WTC11 (cell line): ENCODE measurements around the gene KRT33A. TPM values are rescaled to one million over a fixed set of nuclear protein-coding genes. Genes with fewer than 3 reads are reported as not detected.
"Not testable (repeated sequence)": the region's sequence is repeated elsewhere in the genome, so short reads cannot be mapped to it uniquely, and the experiment has no call there.

Source experiments
- ATAC-seq: fragments of 200-7000 bp; cut with Tn5 transposase; 2 replicates; pipeline ENCODE4 v1.10.0; 2021; ENCODE audit warnings: mild to moderate bottlenecking, moderate library complexity
- CTCF ChIA-PET: fragments of 300-600 bp; sonication (Branson Sonifier 250); formaldehyde crosslinking; loops from one replicate; lab custom pipeline; 2021; ENCODE audit warnings: antibody characterized with exemption; lab: Charles Lee
- POLR2A ChIA-PET: fragments of 350-600 bp; sonication (Branson Sonifier 250); formaldehyde crosslinking; loops from one replicate; lab custom pipeline; 2021; ENCODE audit warnings: antibody characterized with exemption; lab: Charles Lee
- DNase-seq: peaks from one replicate; pipeline ENCODE4 v3.0.0; 2021; ENCODE audit warnings: low spot score
- H3K27ac Mint-ChIP-seq: 2 replicates; pipeline ENCODE4 v1.8.0; 2021; ENCODE audit warnings: mixed read lengths
- H3K27me3 Mint-ChIP-seq: 2 replicates; pipeline ENCODE4 v1.8.0; 2021; ENCODE audit warnings: low read depth, mild to moderate bottlenecking, moderate library complexity, mixed read lengths
- H3K36me3 Mint-ChIP-seq: 2 replicates; pipeline ENCODE4 v1.8.0; 2021; ENCODE audit warnings: mixed read lengths
- H3K4me1 Mint-ChIP-seq: 2 replicates; pipeline ENCODE4 v1.8.0; 2022; ENCODE audit warnings: mixed read lengths
- H3K4me3 Mint-ChIP-seq: 2 replicates; pipeline ENCODE4 v1.8.0; 2021; ENCODE audit warnings: mild to moderate bottlenecking, moderate library complexity, mixed read lengths
- H3K9me3 Mint-ChIP-seq: 2 replicates; pipeline ENCODE4 v1.8.0; 2021; ENCODE audit warnings: mixed read lengths
- CBFB ChIP-seq: sonication (generic); formaldehyde crosslinking; IDR thresholded peaks from 2 replicates; pipeline ENCODE4 v1.8.1; 2022; ENCODE audit warnings: mild to moderate bottlenecking, low read depth, missing genetic modification reagents
- FOXK1 ChIP-seq: sonication (generic); formaldehyde crosslinking; IDR thresholded peaks from 2 replicates; pipeline ENCODE4 v1.8.0; 2022; ENCODE audit warnings: mild to moderate bottlenecking, moderate library complexity, missing genetic modification reagents
- MXD4 ChIP-seq: fragments of 250-450 bp; sonication (Bioruptor Pico); IDR thresholded peaks from 2 replicates; pipeline ENCODE4 v1.8.0; 2021; ENCODE audit warnings: mild to moderate bottlenecking, moderate library complexity, borderline replicate concordance
- RORB ChIP-seq: fragments of 250-450 bp; sonication (Bioruptor Pico); IDR thresholded peaks from 2 replicates; pipeline ENCODE4 v1.9.0; 2021; ENCODE audit warnings: mild to moderate bottlenecking
- SMAD3 ChIP-seq: sonication (generic); formaldehyde crosslinking; IDR thresholded peaks from 2 replicates; pipeline ENCODE4 v1.8.0; 2022; ENCODE audit warnings: missing genetic modification reagents, mild to moderate bottlenecking, borderline replicate concordance
- ZNF219 ChIP-seq: sonication (generic); formaldehyde crosslinking; IDR thresholded peaks from 2 replicates; pipeline ENCODE4 v1.8.0; 2023; ENCODE audit warnings: missing genetic modification reagents, mild to moderate bottlenecking, borderline replicate concordance
- ZNF232 ChIP-seq: sonication (generic); formaldehyde crosslinking; IDR thresholded peaks from 2 replicates; pipeline ENCODE4 v1.8.0; 2022; ENCODE audit warnings: mild to moderate bottlenecking, missing genetic modification reagents
- total RNA-seq: library from RNA; stranded (reverse); gene quantifications from 3 replicates; pipeline ENCODE4 v1.2.3, GENCODE V29; 2021
- TF ChIP-seq, protein P1 (sequence below): sonication (generic); formaldehyde crosslinking; IDR thresholded peaks from 2 replicates; pipeline ENCODE4 v1.8.1; 2022; ENCODE audit warnings: low read depth, mild to moderate bottlenecking, moderate library complexity, missing genetic modification reagents, borderline replicate concordance
- TF ChIP-seq, protein P2 (sequence below): sonication (generic); formaldehyde crosslinking; IDR thresholded peaks from 2 replicates; pipeline ENCODE4 v1.8.0; 2022; ENCODE audit warnings: mild to moderate bottlenecking, missing genetic modification reagents
- TF ChIP-seq, protein P3 (sequence below): sonication (generic); formaldehyde crosslinking; IDR thresholded peaks from 2 replicates; pipeline ENCODE4 v1.8.0; 2022; ENCODE audit warnings: mild to moderate bottlenecking, missing genetic modification reagents
- TF ChIP-seq, protein P4 (sequence below): sonication (generic); formaldehyde crosslinking; IDR thresholded peaks from 2 replicates; pipeline ENCODE4 v1.8.1; 2023; ENCODE audit warnings: mild to moderate bottlenecking, missing genetic modification reagents, moderate library complexity
- TF ChIP-seq, protein P5 (sequence below): sonication (generic); formaldehyde crosslinking; IDR thresholded peaks from 2 replicates; pipeline ENCODE4 v1.8.1; 2023; ENCODE audit warnings: mild to moderate bottlenecking, missing genetic modification reagents, moderate library complexity
- TF ChIP-seq, protein P6 (sequence below): sonication (generic); formaldehyde crosslinking; IDR thresholded peaks from 2 replicates; pipeline ENCODE4 v1.8.1; 2022; ENCODE audit warnings: low read depth, missing genetic modification reagents, borderline replicate concordance
- TF ChIP-seq, protein P7 (sequence below): fragments of 250-450 bp; sonication (Bioruptor Pico); IDR thresholded peaks from 2 replicates; pipeline ENCODE4 v1.9.0; 2021; ENCODE audit warnings: mild to moderate bottlenecking, borderline replicate concordance
- TF ChIP-seq, protein P8 (sequence below): sonication (generic); formaldehyde crosslinking; IDR thresholded peaks from 2 replicates; pipeline ENCODE4 v1.8.0; 2022; ENCODE audit warnings: mild to moderate bottlenecking, missing genetic modification reagents

The KRT33A gene
- total RNA-seq, 1 experiment from 2014 or later: not detected

DNA sequence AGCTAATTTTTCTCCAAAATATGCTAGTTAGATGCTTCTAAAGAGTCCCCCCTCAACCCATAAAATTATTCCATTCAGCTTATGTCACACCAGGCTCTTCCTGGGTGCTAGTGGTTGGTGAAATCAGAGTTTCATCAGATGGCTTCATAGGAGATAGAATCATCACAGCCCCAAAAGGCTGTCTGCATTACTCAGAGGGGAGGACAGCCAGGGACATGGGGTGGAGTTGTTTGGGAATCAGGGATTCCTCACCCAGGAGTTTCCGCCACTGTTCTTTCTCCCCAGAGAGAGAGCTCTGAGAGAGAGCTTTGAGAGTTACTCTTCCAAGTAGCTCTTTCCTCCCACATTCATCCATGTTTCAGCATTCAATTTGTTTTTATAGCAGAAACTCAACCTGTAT, 31.8 kb upstream of the KRT33A start (continued):
- TF ChIP-seq, protein P1, sequence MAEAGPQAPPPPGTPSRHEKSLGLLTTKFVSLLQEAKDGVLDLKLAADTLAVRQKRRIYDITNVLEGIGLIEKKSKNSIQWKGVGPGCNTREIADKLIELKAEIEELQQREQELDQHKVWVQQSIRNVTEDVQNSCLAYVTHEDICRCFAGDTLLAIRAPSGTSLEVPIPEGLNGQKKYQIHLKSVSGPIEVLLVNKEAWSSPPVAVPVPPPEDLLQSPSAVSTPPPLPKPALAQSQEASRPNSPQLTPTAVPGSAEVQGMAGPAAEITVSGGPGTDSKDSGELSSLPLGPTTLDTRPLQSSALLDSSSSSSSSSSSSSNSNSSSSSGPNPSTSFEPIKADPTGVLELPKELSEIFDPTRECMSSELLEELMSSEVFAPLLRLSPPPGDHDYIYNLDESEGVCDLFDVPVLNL (CRISPR knock-in tag): no peak
- TF ChIP-seq RORB (CRISPR knock-in tag) (no peak), FOXK1 (no peak), MXD4 (CRISPR knock-in tag) (no peak), CBFB (CRISPR knock-in tag) (no peak), SMAD3 (CRISPR knock-in tag) (no peak)
- TF ChIP-seq, protein P2, sequence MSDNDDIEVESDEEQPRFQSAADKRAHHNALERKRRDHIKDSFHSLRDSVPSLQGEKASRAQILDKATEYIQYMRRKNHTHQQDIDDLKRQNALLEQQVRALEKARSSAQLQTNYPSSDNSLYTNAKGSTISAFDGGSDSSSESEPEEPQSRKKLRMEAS (CRISPR knock-in tag): no peak
- TF ChIP-seq, protein P3, sequence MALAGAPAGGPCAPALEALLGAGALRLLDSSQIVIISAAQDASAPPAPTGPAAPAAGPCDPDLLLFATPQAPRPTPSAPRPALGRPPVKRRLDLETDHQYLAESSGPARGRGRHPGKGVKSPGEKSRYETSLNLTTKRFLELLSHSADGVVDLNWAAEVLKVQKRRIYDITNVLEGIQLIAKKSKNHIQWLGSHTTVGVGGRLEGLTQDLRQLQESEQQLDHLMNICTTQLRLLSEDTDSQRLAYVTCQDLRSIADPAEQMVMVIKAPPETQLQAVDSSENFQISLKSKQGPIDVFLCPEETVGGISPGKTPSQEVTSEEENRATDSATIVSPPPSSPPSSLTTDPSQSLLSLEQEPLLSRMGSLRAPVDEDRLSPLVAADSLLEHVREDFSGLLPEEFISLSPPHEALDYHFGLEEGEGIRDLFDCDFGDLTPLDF (CRISPR knock-in tag): no peak
- TF ChIP-seq, protein P4, sequence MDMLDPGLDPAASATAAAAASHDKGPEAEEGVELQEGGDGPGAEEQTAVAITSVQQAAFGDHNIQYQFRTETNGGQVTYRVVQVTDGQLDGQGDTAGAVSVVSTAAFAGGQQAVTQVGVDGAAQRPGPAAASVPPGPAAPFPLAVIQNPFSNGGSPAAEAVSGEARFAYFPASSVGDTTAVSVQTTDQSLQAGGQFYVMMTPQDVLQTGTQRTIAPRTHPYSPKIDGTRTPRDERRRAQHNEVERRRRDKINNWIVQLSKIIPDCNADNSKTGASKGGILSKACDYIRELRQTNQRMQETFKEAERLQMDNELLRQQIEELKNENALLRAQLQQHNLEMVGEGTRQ (CRISPR knock-in tag): no peak
- TF ChIP-seq, protein P5, sequence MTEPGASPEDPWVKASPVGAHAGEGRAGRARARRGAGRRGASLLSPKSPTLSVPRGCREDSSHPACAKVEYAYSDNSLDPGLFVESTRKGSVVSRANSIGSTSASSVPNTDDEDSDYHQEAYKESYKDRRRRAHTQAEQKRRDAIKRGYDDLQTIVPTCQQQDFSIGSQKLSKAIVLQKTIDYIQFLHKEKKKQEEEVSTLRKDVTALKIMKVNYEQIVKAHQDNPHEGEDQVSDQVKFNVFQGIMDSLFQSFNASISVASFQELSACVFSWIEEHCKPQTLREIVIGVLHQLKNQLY (CRISPR knock-in tag): no peak

DNA sequence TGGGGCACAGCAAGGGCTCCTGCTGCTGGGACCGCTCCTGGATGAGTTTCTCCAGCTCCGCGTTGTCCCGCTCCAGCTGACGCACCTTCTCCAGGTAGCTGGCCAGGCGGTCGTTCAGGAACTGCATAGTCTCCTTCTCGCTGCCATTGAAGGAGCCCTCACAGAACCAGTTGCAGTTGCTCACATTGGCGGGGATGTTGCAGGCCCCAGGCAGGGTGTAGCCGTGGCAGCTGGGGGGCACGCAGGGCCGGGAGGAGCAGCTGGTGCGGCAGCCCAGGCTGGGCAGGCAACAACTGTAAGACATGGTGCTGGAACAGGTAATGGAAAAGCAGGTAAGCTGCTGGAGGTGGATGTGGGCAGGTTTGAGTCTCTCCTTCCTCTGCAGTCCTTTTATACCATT, 31.3 kb upstream of the KRT33A start, which contains the start of gene KRT34:
Gene KRT34, minus strand, starts transcription at position 364 of the 400 bp plus-strand sequence. Its CDS starts 60 bp downstream, at position 304.
- H3K27ac Mint-ChIP-seq, ATAC-seq, H3K27me3 Mint-ChIP-seq, DNase-seq, POLR2A ChIA-PET, H3K4me3 Mint-ChIP-seq, H3K36me3 Mint-ChIP-seq: not testable (repeated sequence)
- peaks cover 11% of the 10 kb centered on the region for H3K4me1 Mint-ChIP-seq
- peaks cover 24% of the 10 kb centered on the region for H3K9me3 Mint-ChIP-seq
- CTCF ChIA-PET: interaction anchor here (1.4 kb wide), 1 partner anchor 167 kb away, joined by 5 read pairs; no protein-coding TSS in a partner anchor

DNA sequence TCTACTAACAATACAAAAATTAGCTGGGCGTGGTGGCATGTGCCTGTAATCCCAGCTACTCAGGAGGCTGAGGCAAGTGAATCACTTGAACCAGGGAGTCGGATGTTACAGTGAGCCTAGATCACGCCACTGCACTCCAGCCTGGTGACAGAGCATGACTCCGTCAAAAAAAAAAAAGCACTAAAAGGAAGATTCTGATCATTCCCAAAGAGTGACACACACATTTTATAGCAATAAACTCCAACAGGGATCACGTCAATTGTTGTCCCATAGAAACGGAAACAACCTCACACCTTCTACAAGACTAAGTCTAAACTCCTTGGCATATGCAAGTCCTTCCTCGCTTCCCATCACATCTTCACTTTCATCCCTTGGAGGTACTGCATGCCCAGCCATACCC, 29.5 kb upstream of the KRT33A start:
- H3K36me3 Mint-ChIP-seq, H3K4me3 Mint-ChIP-seq, H3K27me3 Mint-ChIP-seq, H3K27ac Mint-ChIP-seq, POLR2A ChIA-PET, ATAC-seq, DNase-seq: not testable (repeated sequence)
- Mint-ChIP-seq H3K4me1 (peaks cover 13% of the 10 kb centered on the region), H3K9me3 (peaks cover 23% of the 10 kb centered on the region)
- CTCF ChIA-PET: interaction anchor here (1.3 kb wide), 2 partner anchors 37 to 169 kb away, joined by 3 to 4 read pairs; no protein-coding TSS in a partner anchor

DNA sequence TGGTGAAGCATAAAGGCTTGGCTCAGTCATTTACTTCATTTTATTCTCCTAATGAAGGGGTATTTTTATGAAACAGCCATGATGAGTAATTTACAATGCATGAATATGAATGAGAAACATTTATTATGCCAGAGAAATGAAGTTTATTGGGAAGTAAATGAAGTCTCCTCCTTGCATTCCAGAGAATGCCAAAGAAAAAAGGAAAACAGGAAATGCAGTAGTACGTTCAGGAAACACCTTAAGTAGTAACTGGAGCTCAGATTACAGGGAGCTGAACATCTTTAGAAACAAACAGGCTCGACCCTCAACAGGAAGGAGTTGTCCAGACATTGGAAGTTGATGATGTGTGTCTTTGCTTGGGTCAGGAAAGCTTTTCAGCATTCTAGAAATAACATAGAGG, 26.9 kb upstream of the KRT33A start:
- peak overlapping the region; percentile 78; the same call in 1 of the 2 replicates for H3K27ac Mint-ChIP-seq
- peaks cover 2% of the 10 kb centered on the region for H3K36me3 Mint-ChIP-seq
- peaks cover 14% of the 10 kb centered on the region for H3K27me3 Mint-ChIP-seq
- DNase-seq (no peak), ATAC-seq (no peak)
- H3K9me3 Mint-ChIP-seq: peaks cover 39% of the 10 kb centered on the region
- peaks cover 13% of the 10 kb centered on the region for H3K4me1 Mint-ChIP-seq
- POLR2A ChIA-PET: no interaction called here
- CTCF ChIA-PET: interaction anchor here (1.0 to 1.4 kb wide), 4 partner anchors 40 to 514 kb away, joined by 3 to 6 read pairs (median 4); no protein-coding TSS in a partner anchor
- no peak overlapping the region for H3K4me3 Mint-ChIP-seq
- TF ChIP-seq, protein P6, sequence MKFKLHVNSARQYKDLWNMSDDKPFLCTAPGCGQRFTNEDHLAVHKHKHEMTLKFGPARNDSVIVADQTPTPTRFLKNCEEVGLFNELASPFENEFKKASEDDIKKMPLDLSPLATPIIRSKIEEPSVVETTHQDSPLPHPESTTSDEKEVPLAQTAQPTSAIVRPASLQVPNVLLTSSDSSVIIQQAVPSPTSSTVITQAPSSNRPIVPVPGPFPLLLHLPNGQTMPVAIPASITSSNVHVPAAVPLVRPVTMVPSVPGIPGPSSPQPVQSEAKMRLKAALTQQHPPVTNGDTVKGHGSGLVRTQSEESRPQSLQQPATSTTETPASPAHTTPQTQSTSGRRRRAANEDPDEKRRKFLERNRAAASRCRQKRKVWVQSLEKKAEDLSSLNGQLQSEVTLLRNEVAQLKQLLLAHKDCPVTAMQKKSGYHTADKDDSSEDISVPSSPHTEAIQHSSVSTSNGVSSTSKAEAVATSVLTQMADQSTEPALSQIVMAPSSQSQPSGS (CRISPR knock-in tag): no peak
- TF ChIP-seq ZNF232 (no peak), ZNF219 (CRISPR knock-in tag) (no peak)
- TF ChIP-seq, protein P7, sequence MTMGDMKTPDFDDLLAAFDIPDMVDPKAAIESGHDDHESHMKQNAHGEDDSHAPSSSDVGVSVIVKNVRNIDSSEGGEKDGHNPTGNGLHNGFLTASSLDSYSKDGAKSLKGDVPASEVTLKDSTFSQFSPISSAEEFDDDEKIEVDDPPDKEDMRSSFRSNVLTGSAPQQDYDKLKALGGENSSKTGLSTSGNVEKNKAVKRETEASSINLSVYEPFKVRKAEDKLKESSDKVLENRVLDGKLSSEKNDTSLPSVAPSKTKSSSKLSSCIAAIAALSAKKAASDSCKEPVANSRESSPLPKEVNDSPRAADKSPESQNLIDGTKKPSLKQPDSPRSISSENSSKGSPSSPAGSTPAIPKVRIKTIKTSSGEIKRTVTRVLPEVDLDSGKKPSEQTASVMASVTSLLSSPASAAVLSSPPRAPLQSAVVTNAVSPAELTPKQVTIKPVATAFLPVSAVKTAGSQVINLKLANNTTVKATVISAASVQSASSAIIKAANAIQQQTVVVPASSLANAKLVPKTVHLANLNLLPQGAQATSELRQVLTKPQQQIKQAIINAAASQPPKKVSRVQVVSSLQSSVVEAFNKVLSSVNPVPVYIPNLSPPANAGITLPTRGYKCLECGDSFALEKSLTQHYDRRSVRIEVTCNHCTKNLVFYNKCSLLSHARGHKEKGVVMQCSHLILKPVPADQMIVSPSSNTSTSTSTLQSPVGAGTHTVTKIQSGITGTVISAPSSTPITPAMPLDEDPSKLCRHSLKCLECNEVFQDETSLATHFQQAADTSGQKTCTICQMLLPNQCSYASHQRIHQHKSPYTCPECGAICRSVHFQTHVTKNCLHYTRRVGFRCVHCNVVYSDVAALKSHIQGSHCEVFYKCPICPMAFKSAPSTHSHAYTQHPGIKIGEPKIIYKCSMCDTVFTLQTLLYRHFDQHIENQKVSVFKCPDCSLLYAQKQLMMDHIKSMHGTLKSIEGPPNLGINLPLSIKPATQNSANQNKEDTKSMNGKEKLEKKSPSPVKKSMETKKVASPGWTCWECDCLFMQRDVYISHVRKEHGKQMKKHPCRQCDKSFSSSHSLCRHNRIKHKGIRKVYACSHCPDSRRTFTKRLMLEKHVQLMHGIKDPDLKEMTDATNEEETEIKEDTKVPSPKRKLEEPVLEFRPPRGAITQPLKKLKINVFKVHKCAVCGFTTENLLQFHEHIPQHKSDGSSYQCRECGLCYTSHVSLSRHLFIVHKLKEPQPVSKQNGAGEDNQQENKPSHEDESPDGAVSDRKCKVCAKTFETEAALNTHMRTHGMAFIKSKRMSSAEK (CRISPR knock-in tag): no peak
- TF ChIP-seq, protein P8, sequence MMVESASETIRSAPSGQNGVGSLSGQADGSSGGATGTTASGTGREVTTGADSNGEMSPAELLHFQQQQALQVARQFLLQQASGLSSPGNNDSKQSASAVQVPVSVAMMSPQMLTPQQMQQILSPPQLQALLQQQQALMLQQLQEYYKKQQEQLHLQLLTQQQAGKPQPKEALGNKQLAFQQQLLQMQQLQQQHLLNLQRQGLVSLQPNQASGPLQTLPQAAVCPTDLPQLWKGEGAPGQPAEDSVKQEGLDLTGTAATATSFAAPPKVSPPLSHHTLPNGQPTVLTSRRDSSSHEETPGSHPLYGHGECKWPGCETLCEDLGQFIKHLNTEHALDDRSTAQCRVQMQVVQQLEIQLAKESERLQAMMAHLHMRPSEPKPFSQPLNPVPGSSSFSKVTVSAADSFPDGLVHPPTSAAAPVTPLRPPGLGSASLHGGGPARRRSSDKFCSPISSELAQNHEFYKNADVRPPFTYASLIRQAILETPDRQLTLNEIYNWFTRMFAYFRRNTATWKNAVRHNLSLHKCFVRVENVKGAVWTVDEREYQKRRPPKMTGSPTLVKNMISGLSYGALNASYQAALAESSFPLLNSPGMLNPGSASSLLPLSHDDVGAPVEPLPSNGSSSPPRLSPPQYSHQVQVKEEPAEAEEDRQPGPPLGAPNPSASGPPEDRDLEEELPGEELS (CRISPR knock-in tag): no peak
